ENCODE results near the gene AREG. TPM values are rescaled to one million over a fixed set of nuclear protein-coding genes. Genes with fewer than 3 reads are reported as not detected.

AREG gene
- total and polyA plus RNA-seq, 2 of the 13 experiments (the other 11 are each of a cell fraction or from before 2014, with no cell fraction given), result 6.2 to 7.1 TPM

DNA sequence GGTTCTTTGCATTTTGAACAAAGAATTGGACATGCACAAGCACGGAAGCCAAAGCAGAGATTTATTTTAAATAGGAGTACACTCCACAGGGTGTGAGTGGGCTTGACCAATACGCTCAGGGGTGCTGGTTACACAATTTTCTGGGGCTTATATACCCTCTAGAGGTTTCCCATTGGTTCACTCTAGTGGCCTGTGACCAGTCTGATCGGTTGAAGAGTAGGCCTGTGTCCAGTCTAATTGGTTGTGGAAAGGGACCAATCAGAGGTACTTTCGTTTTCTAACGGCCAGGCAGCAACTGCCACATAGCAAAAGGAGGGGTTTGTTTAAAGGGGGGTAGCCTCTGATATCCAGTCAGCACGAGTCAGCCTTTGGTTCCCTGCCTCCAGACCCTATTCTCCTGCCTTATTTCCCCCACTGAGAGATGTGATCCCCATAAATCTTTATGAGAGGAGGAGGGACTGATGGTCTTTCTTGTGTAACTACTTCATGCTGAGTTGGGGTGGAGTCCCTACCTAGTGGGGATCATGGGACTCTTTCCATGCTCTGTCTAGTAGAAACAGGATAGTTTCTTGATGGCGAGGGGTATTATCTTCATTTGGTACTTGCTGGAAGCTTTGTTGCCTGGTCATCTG, 11.3 kb upstream of the AREG start (continued):
- no peak for TF ChIP-seq KDM2A (CRISPR knock-in tag; IDR thresholded peaks at IDR 0.05; ENCODE audit: borderline replicate concordance, low read depth)
- TF ChIP-seq REPIN1 (CRISPR knock-in tag; IDR thresholded peaks at IDR 0.05; ENCODE audit: borderline replicate concordance, low read depth), result no peak
- no peak for TF ChIP-seq TAF15 (IDR thresholded peaks at IDR 0.05; ENCODE audit: low read depth, low read length, poor library complexity, severe bottlenecking)
- TF ChIP-seq ZNF674 (CRISPR knock-in tag; IDR thresholded peaks at IDR 0.05; ENCODE audit: low read depth), result no peak
- no peak for TF ChIP-seq ZNF678 (CRISPR knock-in tag; IDR thresholded peaks at IDR 0.05)
- TF ChIP-seq EHMT2 (IDR thresholded peaks at IDR 0.05; ENCODE audit: borderline replicate concordance, low read depth, low read length), result no peak
- no peak for TF ChIP-seq ZNF460 (CRISPR knock-in tag; IDR thresholded peaks at IDR 0.05; ENCODE audit: borderline replicate concordance)
- TF ChIP-seq ZNF570 (CRISPR knock-in tag; IDR thresholded peaks at IDR 0.05; ENCODE audit: borderline replicate concordance), result no peak
- no peak for TF ChIP-seq GPBP1L1 (CRISPR knock-in tag; IDR thresholded peaks at IDR 0.05)
- no peak for TF ChIP-seq ZNF431 (CRISPR knock-in tag; IDR thresholded peaks at IDR 0.05; ENCODE audit: borderline replicate concordance, low read depth)
- no peak for TF ChIP-seq RXRA (CRISPR knock-in tag; IDR thresholded peaks at IDR 0.05)
- TF ChIP-seq ZNF30 (CRISPR knock-in tag; IDR thresholded peaks at IDR 0.05), result no peak
- 0 out of 2 replicates have a peak, but pooled peaks have one; percentile 70 for TF ChIP-seq ZNF20 (CRISPR knock-in tag; IDR thresholded peaks at IDR 0.05)
- no peak for TF ChIP-seq ZSCAN12 (CRISPR knock-in tag; IDR thresholded peaks at IDR 0.05)
- TF ChIP-seq KMT2B (CRISPR knock-in tag; IDR thresholded peaks at IDR 0.05), result no peak
- peak; percentile 60; the same call in 1 of the 2 replicates for TF ChIP-seq ZMYM4 (CRISPR knock-in tag; IDR thresholded peaks at IDR 0.05)
- TF ChIP-seq ATF1 (CRISPR knock-in tag; IDR thresholded peaks at IDR 0.05), result 0 out of 2 replicates have a peak, but pooled peaks have one; percentile 33
- no peak for TF ChIP-seq ZNF136 (CRISPR knock-in tag; IDR thresholded peaks at IDR 0.05; ENCODE audit: low read depth)
- no peak for TF ChIP-seq KLF15 (CRISPR knock-in tag; IDR thresholded peaks at IDR 0.05; ENCODE audit: borderline replicate concordance)
- TF ChIP-seq NCOA2 (CRISPR knock-in tag; IDR thresholded peaks at IDR 0.05), result no peak
- no peak for TF ChIP-seq ZNF737 (CRISPR knock-in tag; IDR thresholded peaks at IDR 0.05; ENCODE audit: borderline replicate concordance)
- TF ChIP-seq MEIS2 (CRISPR knock-in tag; IDR thresholded peaks at IDR 0.05), result no peak
- peak; percentile 80; the same call in 1 of the 2 replicates for TF ChIP-seq IRF2 (CRISPR knock-in tag; IDR thresholded peaks at IDR 0.05)
- TF ChIP-seq DNMT1 (CRISPR knock-in tag; IDR thresholded peaks at IDR 0.05), result no peak
- no peak for TF ChIP-seq POLR2A (IDR thresholded peaks at IDR 0.05; ENCODE audit: insufficient read depth in 1 of 2, low read depth in 2 of 2, low read length in 2 of 2)
- no peak for TF ChIP-seq NFIC (IDR thresholded peaks at IDR 0.05; ENCODE audit: low read length)
- TF ChIP-seq JUND (CRISPR knock-in tag; IDR thresholded peaks at IDR 0.05), result no peak
- no peak for TF ChIP-seq ZNF562 (CRISPR knock-in tag; IDR thresholded peaks at IDR 0.05; ENCODE audit: borderline replicate concordance)
- no peak for TF ChIP-seq NR2F1 (CRISPR knock-in tag; IDR thresholded peaks at IDR 0.05)
- TF ChIP-seq ERF (CRISPR knock-in tag; IDR thresholded peaks at IDR 0.05), result no peak
- no peak for TF ChIP-seq ZNF274 (CRISPR knock-in tag; IDR thresholded peaks at IDR 0.05)
- no peak for TF ChIP-seq LCORL (IDR thresholded peaks at IDR 0.05)
- no peak for TF ChIP-seq LCORL (CRISPR knock-in tag; IDR thresholded peaks at IDR 0.05)
- TF ChIP-seq HCFC1 (IDR thresholded peaks at IDR 0.05; ENCODE audit: low read depth, low read length), result 0 out of 2 replicates have a peak, but pooled peaks have one; percentile 19
- TF ChIP-seq ZNF441 (CRISPR knock-in tag; IDR thresholded peaks at IDR 0.05; ENCODE audit: borderline replicate concordance), result no peak

Data from HepG2 (cell line).